GM23248 (cell line): ENCODE measurements around the gene ZNF598. TPM values are rescaled to one million over a fixed set of nuclear protein-coding genes. Genes with fewer than 3 reads are reported as not detected.

Experiments
- DNase-seq: peaks from one replicate; pipeline ENCODE4 v3.0.0-alpha.2; 2015
- H2AFZ ChIP-seq: fragments of 200-600 bp; sonication (generic); 2 replicates; pipeline ENCODE4 v1.6.1; 2016; ENCODE audit warnings: antibody characterized with exemption
- H3F3A ChIP-seq: fragments of 200-600 bp; sonication (generic); 2 replicates; pipeline ENCODE4 v1.6.1; 2016; ENCODE audit warnings: mild to moderate bottlenecking, antibody characterized with exemption, mixed run types; ENCODE audit not compliant: insufficient read depth
- H3K27ac ChIP-seq: fragments of 200-600 bp; sonication (generic); 2 replicates; pipeline ENCODE4 v1.5.1; 2016; ENCODE audit warnings: mild to moderate bottlenecking
- H3K27me3 ChIP-seq: fragments of 200-600 bp; sonication (generic); replicated peaks from 2 replicates; pipeline ENCODE4 v1.6.1; 2016; ENCODE audit warnings: mild to moderate bottlenecking; ENCODE audit not compliant: insufficient read depth
- H3K36me3 ChIP-seq: fragments of 200-600 bp; sonication (generic); 2 replicates; pipeline ENCODE4 v1.6.1; 2016; ENCODE audit warnings: low read depth, mild to moderate bottlenecking
- H3K4me1 ChIP-seq: fragments of 200-600 bp; sonication (generic); 2 replicates; pipeline ENCODE4 v1.6.1; 2016; ENCODE audit warnings: mild to moderate bottlenecking; ENCODE audit not compliant: insufficient read depth
- H3K4me2 ChIP-seq: fragments of 200-600 bp; sonication (generic); one replicate; pipeline ENCODE4 v1.6.1; 2016; ENCODE audit warnings: mild to moderate bottlenecking; ENCODE audit not compliant: unreplicated experiment
- H3K4me3 ChIP-seq: fragments of 200-600 bp; sonication (generic); 2 replicates; pipeline ENCODE4 v1.5.1; 2016; ENCODE audit warnings: mild to moderate bottlenecking
- H3K79me2 ChIP-seq: fragments of 200-600 bp; sonication (generic); 2 replicates; pipeline ENCODE4 v1.6.1; 2016; ENCODE audit warnings: mild to moderate bottlenecking; ENCODE audit not compliant: insufficient read depth
- H3K9ac ChIP-seq: fragments of 200-600 bp; sonication (generic); 2 replicates; pipeline ENCODE4 v1.6.1; 2016; ENCODE audit warnings: mild to moderate bottlenecking
- H3K9me2 ChIP-seq: fragments of 200-600 bp; sonication (generic); 2 replicates; pipeline ENCODE4 v1.6.1; 2016; ENCODE audit warnings: mixed run types, mild to moderate bottlenecking, moderate library complexity; ENCODE audit not compliant: insufficient read depth
- H3K9me3 ChIP-seq: fragments of 200-600 bp; sonication (generic); one replicate; pipeline ENCODE4 v1.6.1; 2017; ENCODE audit warnings: low read depth
- H4K20me1 ChIP-seq: fragments of 200-600 bp; sonication (generic); 2 replicates; pipeline ENCODE4 v1.6.0; 2016; ENCODE audit not compliant: insufficient read depth
- EZH2 ChIP-seq: fragments of 200-600 bp; sonication (generic); IDR thresholded peaks from 2 replicates; pipeline ENCODE4 v1.6.1; 2018; ENCODE audit warnings: antibody characterized with exemption, mild to moderate bottlenecking; ENCODE audit not compliant: insufficient read depth, poor library complexity, severe bottlenecking
- EZH2phosphoT487 ChIP-seq: fragments of 200-600 bp; sonication (generic); IDR thresholded peaks from 2 replicates; pipeline ENCODE4 v1.6.1; 2018; ENCODE audit warnings: antibody characterized with exemption, moderate library complexity, mild to moderate bottlenecking, low read depth; ENCODE audit not compliant: insufficient read depth
- WGBS, 2 experiments: methylation state at CpG; one replicate each; pipeline ENCODE4 v1.1.6; 2015 to 2017; ENCODE audit warnings: low lambda C conversion rate in 2 of 2, low coverage in 1 of 2; ENCODE audit errors: missing lambda C conversion rate in 2 of 2; 5-methylcytosine and 5-hydroxymethylcytosine counted together
- in situ Hi-C: fragments of 300-500 bp; cut with MboI; formaldehyde crosslinking; loops from 2 replicates; pipeline ENCODE4 v1.15.0; 2020
- polyA plus RNA-seq: library from polyadenylated mRNA; unstranded; fragments of >200 nt; fragmentation: Nextera tagmentation; extraction: Ambion mirVana; gene quantifications from 2 replicates; pipeline ENCODE4 v1.2.1, GENCODE V29; 2016
- total RNA-seq: library from RNA; depleted of rRNA; stranded (reverse); fragments of >200 nt; shearing (Covaris generic); gene quantifications from 2 replicates; pipeline ENCODE4 v1.2.3, GENCODE V29; 2014; rRNA removed

The ZNF598 gene
- total RNA-seq: 21.2 and 23.4 TPM in 2 replicates
- 12.2 and 14.1 TPM in 2 replicates for polyA plus RNA-seq

DNA sequence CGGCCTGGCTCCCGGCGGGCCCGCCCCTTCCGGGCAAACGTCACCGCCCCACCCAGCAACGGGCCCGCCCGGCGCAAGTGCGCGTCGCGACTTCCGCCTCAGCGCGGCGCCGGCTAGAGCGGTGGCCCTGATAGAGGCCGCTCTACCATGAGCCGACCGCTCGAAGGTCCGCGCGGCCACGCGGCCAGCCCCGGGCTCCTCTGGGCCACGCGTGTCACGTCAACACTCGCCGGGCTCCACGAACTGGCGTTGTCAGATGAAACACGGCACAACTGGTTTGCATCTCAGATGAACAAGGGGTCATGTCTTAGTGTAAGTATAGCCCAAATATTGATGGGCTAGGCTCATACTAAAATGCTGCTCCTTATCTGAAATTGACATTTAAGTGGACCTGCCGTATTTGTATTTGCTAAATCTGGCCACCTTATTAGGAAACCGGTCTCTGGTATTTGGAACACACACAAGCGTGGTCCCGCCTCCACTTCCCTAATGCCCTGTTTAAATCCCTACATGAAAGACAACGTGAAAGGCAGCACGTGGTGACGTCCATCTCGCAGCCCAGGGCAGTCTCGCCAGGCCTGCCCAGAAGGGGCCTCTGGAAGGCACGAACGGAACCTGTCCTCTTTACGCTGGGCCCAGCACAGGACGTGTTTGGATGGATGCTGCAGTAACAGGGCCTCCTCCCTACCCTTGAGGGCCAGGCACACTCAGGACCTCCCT is at the start of gene ZNF598:
Gene ZNF598 (minus strand): TSS at position 31 of the 720 bp plus-strand sequence.
- Histone ChIP-seq H3K4me2 (peak within 1 kb of the TSS; percentile 97), H3K4me1 (peaks cover 18% of the 10 kb centered on the region), H3K27ac (peak within 1 kb of the TSS; percentile 93), H3K9me3 (no peaks in the 10 kb centered on the region), H3K79me2 (peaks cover 58% of the 10 kb centered on the region), H2AFZ (peak within 1 kb of the TSS; percentile 66), H4K20me1 (peaks cover 6% of the 10 kb centered on the region; the same call in 1 of the 2 replicates), H3K36me3 (no peaks in the 10 kb centered on the region), H3K9ac (peak within 1 kb of the TSS; percentile 91), H3K4me3 (peak within 1 kb of the TSS; percentile 85), H3K9me2 (no peaks in the 10 kb centered on the region), H3K27me3 (no peaks in the 10 kb centered on the region), H3F3A (peaks cover 17% of the 10 kb centered on the region)
- TF ChIP-seq EZH2phosphoT487 (no peak), EZH2 (no peak)
- DNase-seq: peak; percentile 95
- WGBS, 2 experiments: 1 to 2% methylated on average over 41 to 46 of the region's 52 CpGs
- in situ Hi-C loops: no loop called here

DNA sequence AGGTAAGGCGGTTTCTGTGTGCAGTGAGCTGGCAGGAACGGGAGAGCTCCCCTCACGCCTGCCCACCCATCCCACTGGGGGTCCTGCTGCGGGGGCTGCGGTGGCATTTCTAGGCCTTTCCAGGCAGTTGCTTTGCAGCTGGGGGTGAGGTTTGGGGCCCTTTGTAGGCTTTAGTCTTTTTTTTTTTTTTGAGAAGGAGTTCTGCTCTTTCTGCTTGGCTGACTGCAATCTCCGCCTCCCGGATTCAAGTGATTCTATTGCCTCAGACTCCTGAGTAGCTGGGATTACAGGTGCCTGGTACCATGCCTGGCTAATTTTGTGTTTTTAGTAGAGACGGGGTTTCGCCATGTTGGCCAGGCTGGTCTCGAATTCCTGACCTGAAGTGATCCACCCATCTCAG is 49.3 kb upstream of the ZNF598 start:
- Histone ChIP-seq H2AFZ (no peak overlapping the region), H3K9me3 (no peaks in the 10 kb centered on the region), H3K9ac (no peak overlapping the region), H3F3A (no peaks in the 10 kb centered on the region), H3K27me3 (no peaks in the 10 kb centered on the region), H3K4me2 (no peak overlapping the region), H3K4me1 (no peaks in the 10 kb centered on the region), H3K79me2 (no peaks in the 10 kb centered on the region), H3K27ac (no peak overlapping the region), H3K36me3 (no peaks in the 10 kb centered on the region), H3K9me2 (no peaks in the 10 kb centered on the region), H3K4me3 (no peak overlapping the region), H4K20me1 (no peaks in the 10 kb centered on the region)
- no peak for DNase-seq
- in situ Hi-C loops: no loop called here
- TF ChIP-seq EZH2 (no peak), EZH2phosphoT487 (no peak)
- 97% methylated on average over 10 of the region's 10 CpGs for WGBS, 2 experiments

DNA sequence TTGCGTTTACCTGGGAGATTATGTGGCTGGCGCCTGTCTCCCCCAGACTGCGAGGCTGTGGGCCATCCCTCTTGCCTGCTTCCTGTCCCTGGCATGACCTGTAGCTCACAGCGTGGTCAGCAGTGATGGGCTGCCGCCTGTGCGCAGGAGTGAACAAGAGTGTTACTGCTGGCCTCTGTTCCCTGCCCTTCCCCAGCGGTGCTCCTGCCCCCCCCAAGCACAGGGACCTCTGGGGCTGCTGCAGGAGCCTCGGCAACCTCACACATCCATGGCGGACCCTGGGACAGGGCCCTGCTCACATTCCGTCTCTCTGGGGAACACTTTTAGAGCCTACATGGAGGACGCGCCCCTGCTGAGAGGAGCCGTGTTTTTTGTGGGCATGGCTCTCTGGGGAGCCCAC is 48.8 kb upstream of the ZNF598 start:
- H3K27me3 ChIP-seq: no peaks in the 10 kb centered on the region
- no peaks in the 10 kb centered on the region for H4K20me1 ChIP-seq
- no peaks in the 10 kb centered on the region for H3F3A ChIP-seq
- no peak overlapping the region for H3K27ac ChIP-seq
- no peaks in the 10 kb centered on the region for H3K9me2 ChIP-seq
- TF ChIP-seq EZH2 (no peak), EZH2phosphoT487 (no peak)
- no peaks in the 10 kb centered on the region for H3K79me2 ChIP-seq
- H3K36me3 ChIP-seq: no peaks in the 10 kb centered on the region
- H3K9me3 ChIP-seq: no peaks in the 10 kb centered on the region
- DNase-seq: no peak
- no peak overlapping the region for H3K4me2 ChIP-seq
- 99% methylated on average over 12 to 13 of the region's 13 CpGs for WGBS, 2 experiments
- no peak overlapping the region for H2AFZ ChIP-seq
- no peaks in the 10 kb centered on the region for H3K4me1 ChIP-seq
- in situ Hi-C loops: no loop called here
- no peak overlapping the region for H3K9ac ChIP-seq
- no peak overlapping the region for H3K4me3 ChIP-seq

DNA sequence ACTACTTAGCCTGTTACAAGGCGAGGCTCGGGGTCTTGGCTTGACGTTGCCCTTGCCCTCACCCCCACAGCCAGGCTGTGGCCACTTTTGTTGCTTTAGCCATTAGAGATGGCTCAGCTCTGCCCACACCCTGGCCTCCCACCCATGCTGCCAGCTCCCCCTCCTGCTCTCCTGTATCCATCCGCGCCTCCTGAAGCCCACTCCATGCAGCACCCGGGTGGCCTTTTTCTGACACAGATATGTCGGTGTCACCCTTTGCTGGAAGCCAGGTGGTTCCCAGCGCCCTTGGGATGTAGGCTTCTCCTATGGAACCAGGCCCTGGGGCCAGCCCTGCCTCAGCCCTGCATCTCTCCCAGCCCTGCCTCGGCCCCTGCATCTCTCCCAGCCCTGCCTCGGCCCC is 47.8 kb upstream of the ZNF598 start:
- Histone ChIP-seq H3K36me3 (no peaks in the 10 kb centered on the region), H3K79me2 (no peaks in the 10 kb centered on the region)
- 93 to 95% methylated on average over 7 to 10 of the region's 10 CpGs for WGBS, 2 experiments

More for the DNA sequence above, 47.8 kb upstream of the ZNF598 start:
- no peak overlapping the region for H3K4me3 ChIP-seq
- H3K27ac ChIP-seq: no peak overlapping the region
- H2AFZ ChIP-seq: no peak overlapping the region
- in situ Hi-C loops: no loop called here
- no peak overlapping the region for H3K9ac ChIP-seq
- no peaks in the 10 kb centered on the region for H3K9me2 ChIP-seq
- no peaks in the 10 kb centered on the region for H3K27me3 ChIP-seq
- no peaks in the 10 kb centered on the region for H3F3A ChIP-seq
- H4K20me1 ChIP-seq: no peaks in the 10 kb centered on the region
- no peak for DNase-seq
- no peaks in the 10 kb centered on the region for H3K4me1 ChIP-seq
- H3K9me3 ChIP-seq: no peaks in the 10 kb centered on the region
- no peak overlapping the region for H3K4me2 ChIP-seq
- TF ChIP-seq EZH2 (no peak), EZH2phosphoT487 (no peak)
